GM19099 (cell line): Measurements from ENCODE around the gene ITPK1.

Source experiments
- POLR2A ChIP-seq: IDR thresholded peaks from 3 replicates; pipeline ENCODE4 v1.6.1; 2011; ENCODE audit warnings: low read depth; ENCODE audit not compliant: insufficient read length; ENCODE audit errors: extremely low read depth

Gene ITPK1

GRCh38 chr14:92998946-92999345, 116.8 kb downstream of the ITPK1 start:
- TF ChIP-seq POLR2A = no peak

- no peak for TF ChIP-seq POLR2A
These were observed 118.2 kb downstream of the ITPK1 start for GRCh38 chr14:92997343-92998061.

GRCh38 chr14:92995620-92996019, 120.1 kb downstream of the ITPK1 start:
- no peak for TF ChIP-seq POLR2A

GRCh38 chr14:92994942-92995341, 120.8 kb downstream of the ITPK1 start:
- no peak for TF ChIP-seq POLR2A

GRCh38 chr14:92994131-92994676, 121.5 kb downstream of the ITPK1 start:
- no peak for TF ChIP-seq POLR2A

GRCh38 chr14:92993302-92993701, 122.4 kb downstream of the ITPK1 start:
- TF ChIP-seq POLR2A = no peak

GRCh38 chr14:92991536-92991935, 124.2 kb downstream of the ITPK1 start:
- no peak for TF ChIP-seq POLR2A

GRCh38 chr14:92990456-92991430, 125.0 kb downstream of the ITPK1 start:
- no peak for TF ChIP-seq POLR2A

GRCh38 chr14:92988786-92989755, 126.7 kb downstream of the ITPK1 start:
- no peak for TF ChIP-seq POLR2A

- no peak for TF ChIP-seq POLR2A
These were observed 127.8 kb downstream of the ITPK1 start for GRCh38 chr14:92987713-92988510.

- TF ChIP-seq POLR2A = no peak
These were observed 128.6 kb downstream of the ITPK1 start for GRCh38 chr14:92987148-92987570.

- TF ChIP-seq POLR2A = no peak
These were observed 129.2 kb downstream of the ITPK1 start for GRCh38 chr14:92986254-92987147.

GRCh38 chr14:92985521-92985920, 130.2 kb downstream of the ITPK1 start:
- no peak for TF ChIP-seq POLR2A
